IMR-90 (cell line): ENCODE results near the gene TGFA. TPM values are rescaled to one million over a fixed set of nuclear protein-coding genes. Genes with fewer than 3 reads are reported as not detected.

ENCODE experiments used
- ATAC-seq: fragments of 200-7000 bp; cut with Tn5 transposase; 2 replicates; pipeline ENCODE4 v1.9.1; 2020; ENCODE audit warnings: low read depth, mild to moderate bottlenecking, moderate library complexity
- BruUV-seq: library from RNA; stranded (reverse); fragments of 400-500 nt; replicated peaks from 2 replicates; lab custom pipeline; 2021; lab: Mats Ljungman, UMichigan
- CTCF ChIA-PET: fragments of 300-600 bp; formaldehyde crosslinking; extraction: SDS; loops from one replicate; lab custom pipeline; 2021; ENCODE audit warnings: antibody characterized with exemption; lab: Yijun Ruan, JAX
- POLR2A ChIA-PET: fragments of 300-600 bp; sonication (Branson Sonifier 250); formaldehyde crosslinking; loops from one replicate; lab custom pipeline; 2022; ENCODE audit warnings: antibody characterized with exemption; ENCODE audit not compliant: unreplicated experiment; lab: Charles Lee
- DNase-seq: peaks from one replicate; pipeline ENCODE4 v3.0.0; 2013
- H2AFZ ChIP-seq: replicated peaks from 2 replicates; pipeline ENCODE3; 2013; ENCODE audit warnings: low read length, mild to moderate bottlenecking; ENCODE audit not compliant: poor library complexity
- H2AK5ac ChIP-seq: 2 replicates; pipeline ENCODE4 v1.6.1; 2013; ENCODE audit warnings: low read depth, low read length, inconsistent platforms
- H2AK9ac ChIP-seq: replicated peaks from 2 replicates; pipeline ENCODE3; 2013; ENCODE audit warnings: mild to moderate bottlenecking, low read depth, low read length, moderate library complexity; ENCODE audit not compliant: poor library complexity
- H2BK120ac ChIP-seq: 2 replicates; pipeline ENCODE4 v1.6.1; 2013; ENCODE audit warnings: low read depth, low read length, inconsistent platforms
- H2BK15ac ChIP-seq: 3 replicates; pipeline ENCODE4 v1.6.1; 2013; ENCODE audit warnings: low read depth, low read length, inconsistent platforms
- H2BK20ac ChIP-seq: 2 replicates; pipeline ENCODE4 v1.6.1; 2013; ENCODE audit warnings: low read depth, mild to moderate bottlenecking, inconsistent platforms, low read length, moderate library complexity
- H2BK5ac ChIP-seq: 2 replicates; pipeline ENCODE4 v1.6.1; 2013; ENCODE audit warnings: mild to moderate bottlenecking, low read depth, low read length, inconsistent platforms; ENCODE audit not compliant: poor library complexity, severe bottlenecking
- H3K14ac ChIP-seq: replicated peaks from 2 replicates; pipeline ENCODE4 v1.6.1; 2013; ENCODE audit warnings: low read depth, low read length, inconsistent platforms
- H3K18ac ChIP-seq: 2 replicates; pipeline ENCODE4 v1.6.1; 2013; ENCODE audit warnings: low read depth, low read length, control low read depth
- H3K23ac ChIP-seq: 2 replicates; pipeline ENCODE4 v1.6.1; 2013; ENCODE audit warnings: low read depth, low read length, inconsistent platforms
- H3K27ac ChIP-seq: 2 replicates; pipeline ENCODE4 v1.5.1; 2013; ENCODE audit warnings: mild to moderate bottlenecking, control low read depth, low read length; ENCODE audit not compliant: insufficient read depth
- H3K27me3 ChIP-seq: 2 replicates; pipeline ENCODE4 v1.6.1; 2013; ENCODE audit warnings: low read length; ENCODE audit not compliant: control insufficient read depth, insufficient read depth
- H3K36me3 ChIP-seq: 2 replicates; pipeline ENCODE4 v1.6.1; 2013; ENCODE audit warnings: low read length, mixed read lengths; ENCODE audit not compliant: control insufficient read depth, insufficient read depth
- H3K4ac ChIP-seq: 2 replicates; pipeline ENCODE4 v1.6.1; 2013; ENCODE audit warnings: low read depth, low read length, inconsistent platforms
- H3K4me1 ChIP-seq: 2 replicates; pipeline ENCODE4 v1.6.1; 2013; ENCODE audit warnings: low read length, mixed read lengths; ENCODE audit not compliant: control insufficient read depth, insufficient read depth
- H3K4me2 ChIP-seq: 2 replicates; pipeline ENCODE4 v1.6.1; 2013; ENCODE audit warnings: low read depth, mild to moderate bottlenecking, control low read depth, low read length, moderate library complexity
- H3K4me3 ChIP-seq: 2 replicates; pipeline ENCODE4 v1.5.1; 2013; ENCODE audit warnings: low read depth, mild to moderate bottlenecking, control low read depth, low read length, moderate library complexity; ENCODE audit not compliant: insufficient read depth
- H3K56ac ChIP-seq: 2 replicates; pipeline ENCODE4 v1.6.1; 2013; ENCODE audit warnings: low read length, inconsistent platforms; ENCODE audit not compliant: insufficient read depth; ENCODE audit errors: extremely low read depth
- H3K79me1 ChIP-seq, 2 experiments: 2 replicates each; pipeline ENCODE4 v1.6.1; 2013; ENCODE audit warnings: low read length in 2 of 2, inconsistent platforms in 1 of 2, low read depth in 1 of 2
- H3K9ac ChIP-seq: 2 replicates; pipeline ENCODE4 v1.6.1; 2013; ENCODE audit warnings: low read depth, low read length, control low read depth
- H3K9me1 ChIP-seq: 2 replicates; pipeline ENCODE4 v1.6.1; 2013; ENCODE audit warnings: low read length, inconsistent platforms; ENCODE audit not compliant: insufficient read depth
- H3K9me3 ChIP-seq: 2 replicates; pipeline ENCODE4 v1.6.1; 2013; ENCODE audit warnings: low read length; ENCODE audit not compliant: control insufficient read depth, insufficient read depth
- H4K20me1 ChIP-seq: 2 replicates; pipeline ENCODE4 v1.6.1; 2013; ENCODE audit warnings: low read length, inconsistent platforms; ENCODE audit not compliant: insufficient read depth
- H4K5ac ChIP-seq: 2 replicates; pipeline ENCODE4 v1.6.1; 2013; ENCODE audit warnings: mild to moderate bottlenecking, low read depth, low read length, control low read depth
- H4K8ac ChIP-seq, 2 experiments: 2 replicates each; pipeline ENCODE4 v1.6.1; 2013; ENCODE audit warnings: low read depth in 2 of 2, low read length in 2 of 2, control low read depth in 1 of 2, inconsistent platforms in 1 of 2
- H4K91ac ChIP-seq: 2 replicates; pipeline ENCODE4 v1.6.1; 2013; ENCODE audit warnings: low read depth, low read length, inconsistent platforms; ENCODE audit not compliant: insufficient read depth
- BHLHE40 ChIP-seq: fragments of 150-350 bp; IDR thresholded peaks from 2 replicates; pipeline ENCODE4 v1.6.1; 2016; ENCODE audit warnings: mild to moderate bottlenecking, low read depth, low read length
- CEBPB ChIP-seq: IDR thresholded peaks from 2 replicates; pipeline ENCODE4 v1.6.1; 2012; ENCODE audit warnings: low read depth, low read length, improper control_type of control experiment
- CHD1 ChIP-seq: IDR thresholded peaks from 2 replicates; pipeline ENCODE4 v1.6.1; 2012; ENCODE audit warnings: low read depth, low read length, improper control_type of control experiment
- FOS ChIP-seq: fragments of 150-350 bp; IDR thresholded peaks from 2 replicates; pipeline ENCODE4 v1.6.1; 2016; ENCODE audit warnings: low read depth, low read length
- MAFK ChIP-seq: IDR thresholded peaks from 2 replicates; pipeline ENCODE4 v1.6.1; 2012; ENCODE audit warnings: low read depth, low read length, improper control_type of control experiment
- MAZ ChIP-seq: IDR thresholded peaks from 2 replicates; pipeline ENCODE4 v1.6.1; 2012; ENCODE audit warnings: low read depth, mild to moderate bottlenecking, low read length, improper control_type of control experiment, moderate library complexity, borderline replicate concordance
- MXI1 ChIP-seq: IDR thresholded peaks from 2 replicates; pipeline ENCODE4 v1.6.1; 2012; ENCODE audit warnings: low read depth, mild to moderate bottlenecking, low read length, moderate library complexity, borderline replicate concordance
- NFE2L2 ChIP-seq: fragments of 150-350 bp; IDR thresholded peaks from 2 replicates; pipeline ENCODE4 v1.6.1; 2016; ENCODE audit warnings: low read depth, mild to moderate bottlenecking, low read length
- POLR2A ChIP-seq: IDR thresholded peaks from 2 replicates; pipeline ENCODE4 v1.6.1; 2012; ENCODE audit warnings: mild to moderate bottlenecking, low read depth, low read length
- RAD21 ChIP-seq: IDR thresholded peaks from 2 replicates; pipeline ENCODE4 v1.6.1; 2012; ENCODE audit warnings: low read length, improper control_type of control experiment
- RCOR1 ChIP-seq: IDR thresholded peaks from 2 replicates; pipeline ENCODE4 v1.6.1; 2012; ENCODE audit warnings: mild to moderate bottlenecking, low read length, improper control_type of control experiment; ENCODE audit not compliant: insufficient replicate concordance
- RFX5 ChIP-seq: IDR thresholded peaks from 2 replicates; pipeline ENCODE4 v1.8.0; 2012; ENCODE audit warnings: low read depth, mild to moderate bottlenecking, low read length, moderate library complexity
- SMC3 ChIP-seq: fragments of 150-350 bp; IDR thresholded peaks from 2 replicates; pipeline ENCODE4 v1.6.1; 2016; ENCODE audit warnings: low read depth, mild to moderate bottlenecking, antibody characterized with exemption, low read length, moderate library complexity
- WGBS, 2 experiments: methylation state at CpG; one replicate each; pipeline versions ENCODE4 v1.1.5 to v1.1.7; 2013; ENCODE audit warnings: missing lambda C conversion rate in 2 of 2; ENCODE audit not compliant: insufficient read length in 1 of 2; ENCODE audit errors: extremely low coverage in 2 of 2; 5-methylcytosine and 5-hydroxymethylcytosine counted together
- dilution Hi-C: fragments of 300-500 bp; cut with HindIII; formaldehyde crosslinking; loops from one replicate; pipeline ENCODE4 v1.14.3; 2018; ENCODE audit warnings: low sequenced_read_pairs; ENCODE audit not compliant: unreplicated experiment
- in situ Hi-C: fragments of 300-500 bp; cut with MboI; formaldehyde crosslinking; loops from 3 replicates; pipeline ENCODE4 v1.14.3; 2019; ENCODE audit warnings: low sequenced_read_pairs, inconsistent platforms, mixed read lengths
- intact Hi-C: fragments of 100-400 bp; cut with micrococcal nuclease; formaldehyde crosslinking; loops from 2 replicates; pipeline ENCODE4 v1.10.0; 2022
- polyA plus RNA-seq, 3 experiments: library from polyadenylated mRNA; depleted of rRNA; stranded (reverse); fragments of >200 nt; gene quantifications; 2 replicates each; pipeline ENCODE4 v1.2.3, GENCODE V29; 2012; ENCODE audit warnings: low replicate concordance in 1 of 3
- total RNA-seq: library from RNA; depleted of rRNA; stranded (reverse); fragments of >200 nt; gene quantifications from 2 replicates; pipeline ENCODE4 v1.2.3, GENCODE V29; 2012
- TF ChIP-seq, protein P1 (sequence below): fragments of 150-350 bp; IDR thresholded peaks from 2 replicates; pipeline ENCODE4 v1.6.1; 2017; ENCODE audit warnings: mild to moderate bottlenecking, antibody characterized with exemption, low read length, low read depth
- TF ChIP-seq, protein P2 (sequence below): conservative IDR thresholded peaks from 2 replicates; pipeline ENCODE4 v1.5.1; 2012; ENCODE audit warnings: mild to moderate bottlenecking, low read depth, low read length, improper control_type of control experiment
- TF ChIP-seq, protein P3 (sequence below): fragments of 150-350 bp; IDR thresholded peaks from 2 replicates; pipeline ENCODE4 v1.6.1; 2016; ENCODE audit warnings: low read depth, mild to moderate bottlenecking, low read length, moderate library complexity, borderline replicate concordance

The TGFA gene
- total and polyA plus RNA-seq, 2 of the 4 experiments (the other 2 are of a cell fraction) = not detected

DNA sequence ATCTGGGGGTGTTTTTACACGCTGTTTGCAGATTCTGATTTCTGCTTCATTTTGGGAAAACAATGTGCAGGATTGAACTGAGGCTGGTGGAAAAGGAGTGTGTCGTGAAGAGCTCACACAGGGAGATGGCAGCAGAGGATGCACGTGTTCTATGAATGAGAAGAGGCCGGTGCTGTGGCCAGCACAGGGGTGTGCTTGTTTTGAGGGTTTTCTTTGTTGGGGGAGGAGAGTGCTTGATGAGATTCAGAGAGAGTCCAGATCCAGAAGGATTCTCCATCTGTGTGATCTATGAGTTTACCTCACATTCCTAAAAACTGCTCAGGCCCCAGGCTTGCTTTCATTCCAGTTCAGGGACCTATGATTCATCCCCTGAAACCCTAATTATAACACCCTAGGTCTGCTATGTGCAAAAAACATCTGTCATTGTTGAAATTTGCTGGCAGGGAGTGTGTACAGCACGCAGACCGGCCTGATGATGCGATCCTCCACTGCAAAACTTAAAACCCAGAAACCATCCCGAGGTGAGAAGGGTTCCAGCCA, 12.1 kb downstream of the TGFA start:
- dilution Hi-C loops = no loop called here
- Histone ChIP-seq H3K9me3 (no peaks in the 10 kb centered on the region), H2BK20ac (no peak overlapping the region), H3K4ac (no peak overlapping the region), H4K5ac (no peak overlapping the region), H3K4me1 (no peaks in the 10 kb centered on the region), H4K20me1 (no peaks in the 10 kb centered on the region), H2AK5ac (no peak overlapping the region), H3K14ac (no peak overlapping the region), H3K27ac (no peak overlapping the region), H4K91ac (no peak overlapping the region), H3K79me1 (no peaks in the 10 kb centered on the region), H2BK5ac (no peak overlapping the region), H2BK120ac (no peak overlapping the region), H2AK9ac (no peak overlapping the region), H3K18ac (no peak overlapping the region), H4K8ac (no peak overlapping the region), H3K56ac (no peak overlapping the region), H3K27me3 (peaks cover 2% of the 10 kb centered on the region; the same call in 1 of the 2 replicates), H3K9ac (no peak overlapping the region), H2BK15ac (no peak overlapping the region), H3K9me1 (no peaks in the 10 kb centered on the region), H2AFZ (no peak overlapping the region), H3K36me3 (no peaks in the 10 kb centered on the region), H3K4me2 (no peak overlapping the region), H3K4me3 (no peak overlapping the region), H3K23ac (no peak overlapping the region)
- TF ChIP-seq SMC3 = no peak
- TF ChIP-seq MXI1 = no peak
- TF ChIP-seq, protein P1, sequence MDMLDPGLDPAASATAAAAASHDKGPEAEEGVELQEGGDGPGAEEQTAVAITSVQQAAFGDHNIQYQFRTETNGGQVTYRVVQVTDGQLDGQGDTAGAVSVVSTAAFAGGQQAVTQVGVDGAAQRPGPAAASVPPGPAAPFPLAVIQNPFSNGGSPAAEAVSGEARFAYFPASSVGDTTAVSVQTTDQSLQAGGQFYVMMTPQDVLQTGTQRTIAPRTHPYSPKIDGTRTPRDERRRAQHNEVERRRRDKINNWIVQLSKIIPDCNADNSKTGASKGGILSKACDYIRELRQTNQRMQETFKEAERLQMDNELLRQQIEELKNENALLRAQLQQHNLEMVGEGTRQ = no peak
- TF ChIP-seq RAD21 = no peak
- no peak for TF ChIP-seq MAZ
- no peak for TF ChIP-seq POLR2A
- TF ChIP-seq NFE2L2 = no peak
- TF ChIP-seq BHLHE40 = no peak
- TF ChIP-seq, protein P2, sequence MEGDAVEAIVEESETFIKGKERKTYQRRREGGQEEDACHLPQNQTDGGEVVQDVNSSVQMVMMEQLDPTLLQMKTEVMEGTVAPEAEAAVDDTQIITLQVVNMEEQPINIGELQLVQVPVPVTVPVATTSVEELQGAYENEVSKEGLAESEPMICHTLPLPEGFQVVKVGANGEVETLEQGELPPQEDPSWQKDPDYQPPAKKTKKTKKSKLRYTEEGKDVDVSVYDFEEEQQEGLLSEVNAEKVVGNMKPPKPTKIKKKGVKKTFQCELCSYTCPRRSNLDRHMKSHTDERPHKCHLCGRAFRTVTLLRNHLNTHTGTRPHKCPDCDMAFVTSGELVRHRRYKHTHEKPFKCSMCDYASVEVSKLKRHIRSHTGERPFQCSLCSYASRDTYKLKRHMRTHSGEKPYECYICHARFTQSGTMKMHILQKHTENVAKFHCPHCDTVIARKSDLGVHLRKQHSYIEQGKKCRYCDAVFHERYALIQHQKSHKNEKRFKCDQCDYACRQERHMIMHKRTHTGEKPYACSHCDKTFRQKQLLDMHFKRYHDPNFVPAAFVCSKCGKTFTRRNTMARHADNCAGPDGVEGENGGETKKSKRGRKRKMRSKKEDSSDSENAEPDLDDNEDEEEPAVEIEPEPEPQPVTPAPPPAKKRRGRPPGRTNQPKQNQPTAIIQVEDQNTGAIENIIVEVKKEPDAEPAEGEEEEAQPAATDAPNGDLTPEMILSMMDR = no peak
- TF ChIP-seq CEBPB = no peak
- TF ChIP-seq, protein P3, sequence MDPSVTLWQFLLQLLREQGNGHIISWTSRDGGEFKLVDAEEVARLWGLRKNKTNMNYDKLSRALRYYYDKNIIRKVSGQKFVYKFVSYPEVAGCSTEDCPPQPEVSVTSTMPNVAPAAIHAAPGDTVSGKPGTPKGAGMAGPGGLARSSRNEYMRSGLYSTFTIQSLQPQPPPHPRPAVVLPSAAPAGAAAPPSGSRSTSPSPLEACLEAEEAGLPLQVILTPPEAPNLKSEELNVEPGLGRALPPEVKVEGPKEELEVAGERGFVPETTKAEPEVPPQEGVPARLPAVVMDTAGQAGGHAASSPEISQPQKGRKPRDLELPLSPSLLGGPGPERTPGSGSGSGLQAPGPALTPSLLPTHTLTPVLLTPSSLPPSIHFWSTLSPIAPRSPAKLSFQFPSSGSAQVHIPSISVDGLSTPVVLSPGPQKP = no peak
- TF ChIP-seq CHD1 = no peak
- TF ChIP-seq MAFK = no peak
- no peak for TF ChIP-seq RCOR1
- no peak for TF ChIP-seq RFX5
- no peak for TF ChIP-seq FOS
- 55% methylated on average over 5 of the region's 8 CpGs; no CpG with 5 or more reads in 1 of the 2 experiments for WGBS, 2 experiments
- intact Hi-C loops = no loop called here
- in situ Hi-C loops = no loop called here
- BruUV-seq = no TSS peak
- ATAC-seq (no peak), DNase-seq (no peak)
- ChIA-PET POLR2A (no interaction called here), CTCF (no interaction called here)
